HG03103 (cell line): ENCODE results near the gene SLC15A2.
"Not testable (repeated sequence)": the region's sequence is repeated elsewhere in the genome, so short reads cannot be mapped to it uniquely, and the experiment has no call there.

ENCODE experiments used
- ATAC-seq: cut with Tn5 transposase; IDR thresholded peaks from one replicate; pipeline ENCODE4 v1.9.1; 2021; ENCODE audit warnings: low read depth; ENCODE audit not compliant: unreplicated experiment

The SLC15A2 gene, protein sequence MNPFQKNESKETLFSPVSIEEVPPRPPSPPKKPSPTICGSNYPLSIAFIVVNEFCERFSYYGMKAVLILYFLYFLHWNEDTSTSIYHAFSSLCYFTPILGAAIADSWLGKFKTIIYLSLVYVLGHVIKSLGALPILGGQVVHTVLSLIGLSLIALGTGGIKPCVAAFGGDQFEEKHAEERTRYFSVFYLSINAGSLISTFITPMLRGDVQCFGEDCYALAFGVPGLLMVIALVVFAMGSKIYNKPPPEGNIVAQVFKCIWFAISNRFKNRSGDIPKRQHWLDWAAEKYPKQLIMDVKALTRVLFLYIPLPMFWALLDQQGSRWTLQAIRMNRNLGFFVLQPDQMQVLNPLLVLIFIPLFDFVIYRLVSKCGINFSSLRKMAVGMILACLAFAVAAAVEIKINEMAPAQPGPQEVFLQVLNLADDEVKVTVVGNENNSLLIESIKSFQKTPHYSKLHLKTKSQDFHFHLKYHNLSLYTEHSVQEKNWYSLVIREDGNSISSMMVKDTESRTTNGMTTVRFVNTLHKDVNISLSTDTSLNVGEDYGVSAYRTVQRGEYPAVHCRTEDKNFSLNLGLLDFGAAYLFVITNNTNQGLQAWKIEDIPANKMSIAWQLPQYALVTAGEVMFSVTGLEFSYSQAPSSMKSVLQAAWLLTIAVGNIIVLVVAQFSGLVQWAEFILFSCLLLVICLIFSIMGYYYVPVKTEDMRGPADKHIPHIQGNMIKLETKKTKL

DNA sequence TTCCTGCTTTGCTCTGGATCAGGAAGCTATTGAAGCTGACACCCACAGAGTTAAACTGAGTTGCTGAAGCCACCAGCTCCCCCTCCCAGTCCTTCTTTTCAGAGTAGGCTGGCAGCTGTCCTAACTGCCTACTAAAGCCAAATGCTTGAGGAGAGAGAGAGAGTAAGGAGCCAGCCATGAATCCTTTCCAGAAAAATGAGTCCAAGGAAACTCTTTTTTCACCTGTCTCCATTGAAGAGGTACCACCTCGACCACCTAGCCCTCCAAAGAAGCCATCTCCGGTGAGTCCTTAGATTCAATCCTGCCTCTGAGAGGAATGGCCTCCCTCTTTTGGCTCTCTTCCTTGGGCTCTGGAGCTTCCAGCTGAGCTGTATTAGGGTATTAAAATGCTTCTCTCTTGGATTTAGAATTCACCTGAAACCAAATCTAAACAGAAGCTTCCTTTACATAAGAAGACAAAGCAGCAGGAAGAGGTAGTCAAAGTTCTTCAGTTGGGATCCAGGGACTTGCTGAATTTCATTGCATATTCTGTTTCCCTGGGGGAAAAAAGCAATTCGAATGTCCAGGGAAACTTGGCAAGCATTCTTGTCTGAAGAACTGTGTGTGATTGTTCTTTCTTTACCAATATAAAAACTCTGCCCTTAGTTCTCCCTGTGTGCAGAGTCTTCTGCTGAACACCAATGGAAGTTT is at the start of gene SLC15A2:
Gene SLC15A2, plus strand, starts transcription at position 101 of the 690 bp plus-strand sequence. Its CDS starts 76 bp downstream, at position 177.
- no peak for ATAC-seq

DNA sequence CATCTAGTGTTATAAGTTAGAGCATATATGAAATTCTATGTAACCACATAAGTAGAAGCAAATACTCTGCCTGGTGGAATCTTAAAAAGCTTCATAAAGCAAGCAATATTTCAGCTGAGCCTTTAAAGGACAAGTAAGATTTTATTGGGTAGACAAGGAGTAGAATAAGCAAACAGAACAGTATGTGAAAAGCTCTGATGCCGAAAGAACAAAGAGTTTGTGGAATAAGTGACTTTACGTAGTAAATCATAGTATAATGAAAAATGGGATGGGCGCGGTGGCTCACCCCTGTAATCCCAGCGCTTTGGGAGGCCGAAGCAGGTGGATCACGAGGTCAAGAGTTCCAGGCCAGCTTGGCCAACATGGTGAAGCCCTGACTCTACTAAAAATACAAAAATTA is 49.3 kb upstream of the SLC15A2 start:
- ATAC-seq: no peak

DNA sequence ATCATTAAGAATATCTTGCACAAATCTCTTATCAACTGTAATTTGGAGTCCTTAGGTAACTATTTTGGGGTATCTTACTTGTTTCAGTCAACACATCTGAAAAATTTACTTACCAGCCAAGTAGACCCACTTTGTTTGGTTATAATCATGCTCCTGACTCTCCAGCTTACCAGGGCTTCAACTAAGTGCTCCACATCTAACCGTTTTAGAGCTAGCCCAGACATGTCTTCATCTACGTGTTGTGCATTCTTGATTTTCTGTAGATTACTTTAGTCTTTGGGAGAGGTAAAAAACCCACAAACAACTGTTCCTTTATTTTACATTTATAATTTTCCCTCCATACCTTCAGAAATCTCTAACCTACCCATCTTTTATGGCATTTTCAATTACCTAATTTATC is 41.9 kb upstream of the SLC15A2 start:
- no peak for ATAC-seq

DNA sequence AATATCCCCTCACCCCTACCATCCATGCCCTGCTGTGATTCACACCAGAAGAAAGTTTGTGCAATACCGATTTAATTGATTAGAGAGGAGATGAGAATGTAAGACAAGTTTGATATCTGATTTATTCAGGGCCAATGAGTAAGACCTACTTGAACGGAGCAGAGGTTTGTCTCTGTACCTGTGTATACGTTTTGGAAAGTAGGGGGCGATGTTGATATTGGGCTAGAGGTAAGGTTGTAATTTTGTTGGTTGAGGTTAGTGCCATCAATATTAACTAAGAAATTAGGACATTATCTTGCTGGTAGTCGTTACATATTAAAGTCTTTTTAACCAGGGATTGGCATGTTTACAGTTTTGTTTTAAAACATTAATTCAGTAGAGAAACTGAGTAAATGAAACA is 38.6 kb upstream of the SLC15A2 start:
- ATAC-seq: no peak

DNA sequence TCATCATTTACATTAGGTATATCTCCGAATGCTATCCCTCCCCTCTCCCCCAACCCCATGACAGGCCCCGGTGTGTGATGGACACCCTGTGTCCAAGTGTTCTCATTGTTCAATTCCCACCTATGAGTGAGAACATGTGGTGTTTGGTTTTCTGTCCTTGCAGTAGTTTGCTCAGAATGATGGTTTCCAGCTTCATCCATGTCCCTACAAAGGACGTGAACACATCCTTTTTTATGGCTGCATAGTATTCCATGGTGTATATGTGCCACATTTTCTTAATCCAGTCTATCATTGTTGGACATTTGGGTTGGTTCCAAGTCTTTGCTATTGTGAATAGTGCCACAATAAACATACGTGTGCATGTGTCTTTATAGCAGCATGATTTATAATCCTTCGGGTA is 36.4 kb upstream of the SLC15A2 start:
- not testable (repeated sequence) for ATAC-seq

- ATAC-seq: not testable (repeated sequence)
Observed at GRCh38 chr3:121863247-121863646, 31.0 kb upstream of the SLC15A2 start.

DNA sequence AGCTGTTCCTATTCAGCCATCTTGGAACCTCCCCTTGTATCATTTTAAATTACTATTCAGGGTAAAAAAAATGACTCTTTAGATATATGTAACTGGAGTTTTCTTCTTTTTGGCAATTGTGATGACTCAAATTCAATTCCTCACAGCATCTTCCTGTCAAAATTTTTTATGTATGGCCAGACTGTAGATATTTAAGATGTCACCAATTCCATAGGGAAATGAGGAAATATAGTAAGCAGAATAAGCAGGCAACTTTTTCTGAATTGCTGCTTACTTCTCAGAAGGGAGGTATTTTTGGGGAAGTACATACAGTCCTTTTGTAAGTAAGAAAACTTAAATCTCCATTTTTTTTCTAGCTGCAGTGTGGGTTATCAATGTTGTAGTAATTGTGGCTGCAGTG is 30.4 kb upstream of the SLC15A2 start:
- no peak for ATAC-seq

GRCh38 chr3:121869736-121870135 is 24.5 kb upstream of the SLC15A2 start:
- ATAC-seq: no peak

DNA sequence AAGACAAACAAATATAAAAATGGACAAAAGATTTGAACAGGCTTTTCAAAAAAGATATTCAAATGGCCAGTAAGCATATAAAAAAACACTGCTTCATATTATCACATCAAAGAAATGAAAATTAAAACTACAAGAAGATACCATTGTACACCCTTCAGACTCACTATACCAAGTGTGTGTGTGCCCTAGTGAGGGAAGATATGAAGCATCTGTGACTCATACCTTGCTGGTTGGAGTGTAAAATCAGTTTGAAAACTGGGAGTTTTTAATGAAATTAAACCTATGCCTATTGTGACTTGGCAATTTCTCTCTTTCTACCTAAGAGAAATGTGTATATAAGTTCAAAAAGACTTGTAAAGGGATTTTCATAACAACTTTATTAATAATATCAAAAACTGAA is 23.5 kb upstream of the SLC15A2 start:
- no peak for ATAC-seq

DNA sequence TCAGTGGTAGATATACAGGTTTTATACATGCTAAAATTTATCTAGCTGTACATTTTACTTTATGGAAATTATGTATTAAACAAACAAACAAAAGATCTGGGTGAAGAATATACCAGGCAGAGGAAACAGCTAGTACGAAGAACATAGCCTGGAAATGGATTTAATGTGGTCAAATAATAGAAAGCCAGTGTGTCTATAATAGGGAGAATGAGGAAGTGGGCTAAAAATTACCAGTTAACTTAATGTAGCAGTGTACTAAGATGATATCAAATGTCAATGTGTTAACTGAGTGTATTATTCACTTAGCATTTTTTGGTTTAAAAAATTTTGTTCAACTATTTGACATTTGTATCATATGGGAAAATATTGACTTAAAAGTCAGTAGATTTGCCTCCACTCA is 22.8 kb upstream of the SLC15A2 start:
- ATAC-seq: no peak

GRCh38 chr3:121878411-121878810 is 15.8 kb upstream of the SLC15A2 start:
- no peak for ATAC-seq

- ATAC-seq: no peak
Observed at GRCh38 chr3:121883507-121883906, 10.7 kb upstream of the SLC15A2 start.

DNA sequence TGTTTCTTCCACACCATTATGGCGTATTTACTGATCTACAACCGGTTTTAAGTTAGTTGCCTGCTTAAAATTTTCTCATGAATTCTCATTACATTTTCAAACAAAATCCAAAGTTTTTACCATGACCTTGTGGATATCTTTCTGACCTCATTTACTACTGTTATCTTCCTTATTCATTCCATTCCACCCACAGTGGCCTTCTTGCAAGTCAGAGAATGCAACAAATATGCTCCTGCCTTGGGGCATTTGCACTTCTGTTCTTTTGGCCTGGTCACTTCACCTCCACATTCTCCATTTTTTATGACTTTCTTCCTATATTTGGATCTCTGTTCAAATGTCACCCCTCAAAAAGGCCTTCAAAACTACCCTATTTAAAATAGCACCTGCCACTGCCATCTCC is 8.8 kb upstream of the SLC15A2 start:
- no peak for ATAC-seq

- ATAC-seq: no peak
Observed at GRCh38 chr3:121895121-121895520, 920 bp downstream of the SLC15A2 start.

GRCh38 chr3:121895736-121896135 is 1.5 kb downstream of the SLC15A2 start:
- ATAC-seq: no peak

DNA sequence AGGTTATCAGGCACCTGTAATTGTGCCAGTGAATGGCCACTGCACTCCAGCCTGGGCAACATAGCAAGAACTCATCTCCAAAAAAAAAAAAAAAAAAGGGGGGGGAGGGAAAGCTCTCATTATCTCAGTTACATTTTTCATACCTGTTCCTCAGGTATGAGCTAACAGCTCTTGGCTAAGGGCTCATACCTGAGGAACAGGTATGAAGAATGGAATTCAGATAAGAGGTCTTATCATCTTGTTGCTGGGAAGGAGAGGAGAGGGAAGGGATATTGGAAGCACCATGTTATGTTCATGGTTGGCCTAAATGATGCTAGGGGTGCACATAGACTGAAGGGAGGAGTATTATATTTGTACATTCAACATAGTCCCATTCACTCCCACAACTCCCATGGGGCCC is 2.6 kb downstream of the SLC15A2 start:
- ATAC-seq: no peak

DNA sequence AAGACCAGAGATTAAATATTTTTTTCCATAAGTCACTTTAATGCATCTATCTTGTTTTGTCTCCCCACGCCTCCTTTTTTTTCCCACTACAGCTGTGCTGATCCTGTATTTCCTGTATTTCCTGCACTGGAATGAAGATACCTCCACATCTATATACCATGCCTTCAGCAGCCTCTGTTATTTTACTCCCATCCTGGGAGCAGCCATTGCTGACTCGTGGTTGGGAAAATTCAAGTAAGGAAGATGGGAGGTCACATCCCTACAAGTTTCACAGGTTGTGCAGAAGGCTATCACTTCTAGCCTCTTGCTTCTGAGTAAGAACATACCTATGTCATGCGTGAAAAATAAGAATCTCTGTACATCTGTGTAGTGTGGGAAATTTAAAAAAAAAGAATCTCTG is 3.1 kb downstream of the SLC15A2 start:
- no peak for ATAC-seq

- no peak for ATAC-seq
Observed at GRCh38 chr3:121913305-121913990, 19.2 kb downstream of the SLC15A2 start.

DNA sequence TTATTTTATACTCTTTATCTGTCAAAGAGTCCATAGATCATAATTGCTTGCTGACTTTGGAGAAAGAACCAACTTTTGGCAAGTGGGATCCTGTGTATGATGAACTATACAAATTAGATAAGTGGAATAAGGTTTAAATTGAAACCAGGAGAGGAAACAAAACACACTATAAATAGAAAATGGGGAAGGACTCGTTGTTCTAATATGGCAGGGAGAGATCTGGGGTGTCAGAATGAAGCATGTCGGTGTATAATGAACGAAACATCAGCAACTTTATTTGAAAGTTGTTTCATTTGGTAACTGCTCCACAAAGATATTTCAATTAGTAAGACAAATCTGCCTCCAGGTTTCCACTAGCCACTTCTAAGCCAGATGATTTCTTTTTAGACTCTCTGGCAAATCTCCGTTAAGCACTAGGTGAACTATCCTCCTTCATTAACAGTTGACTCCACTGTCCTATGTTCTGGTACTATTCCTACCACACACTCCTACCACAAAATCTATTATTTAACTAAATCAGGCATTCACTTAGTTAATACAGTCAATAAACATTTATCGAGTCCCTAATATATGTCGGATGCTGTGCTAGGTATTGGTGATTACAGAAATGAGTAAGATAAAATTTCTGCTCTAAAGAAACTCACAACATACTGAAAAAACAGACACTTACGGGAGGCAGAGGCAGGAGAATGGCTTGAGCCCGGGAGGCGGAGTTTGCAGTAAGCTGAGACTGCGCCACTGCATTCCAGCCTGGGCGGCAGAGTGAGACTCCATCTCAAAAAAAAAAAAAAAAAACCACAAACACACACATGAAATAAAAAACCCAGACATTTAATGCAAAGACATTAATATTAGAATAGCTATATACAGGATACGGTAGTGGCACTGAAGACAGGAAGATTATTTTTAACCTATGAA is 20.1 kb downstream of the SLC15A2 start:
- no peak for ATAC-seq

- ATAC-seq: no peak
Observed at GRCh38 chr3:121916189-121916588, 22.0 kb downstream of the SLC15A2 start.
